SK-N-SH (cell line): ENCODE data around the gene PLXNB1. TPM values are rescaled to one million over a fixed set of nuclear protein-coding genes. Genes with fewer than 3 reads are reported as not detected.
A peak's percentile ranks its signal among the peaks of the same experiment; 100 is the strongest.

ENCODE experiments used
- CTCF ChIA-PET: fragments of 300-600, 350-600 bp; formaldehyde crosslinking; extraction: SDS; loops from one replicate; lab custom pipeline; 2021; lab: Yijun Ruan, JAX
- POLR2A ChIA-PET: fragments of 350-600 bp; sonication (Branson Sonifier 250); formaldehyde crosslinking; extraction: SDS; loops from one replicate; lab custom pipeline; 2020; ENCODE audit warnings: antibody characterized with exemption, inconsistent platforms; lab: Yijun Ruan, JAX
- DNase-seq: peaks from one replicate; pipeline ENCODE4 v3.0.0; 2012
- H2AFZ ChIP-seq: fragments of 200-600 bp; sonication (generic); 2 replicates; pipeline ENCODE4 v1.8.1; 2016; ENCODE audit warnings: antibody characterized with exemption, mild to moderate bottlenecking, low read depth
- H3F3A ChIP-seq: fragments of 200-600 bp; sonication (generic); replicated peaks from 2 replicates; pipeline ENCODE3; 2016; ENCODE audit warnings: antibody characterized with exemption, mild to moderate bottlenecking; ENCODE audit not compliant: insufficient read depth
- H3K27ac ChIP-seq, 2 experiments: fragments of 200-500 bp in 1 of 2; fragments of 200-600 bp in 1 of 2; sonication (Bioruptor generic) in 1 of 2; sonication (generic), shearing (Covaris generic) in 1 of 2; 2 replicates each; pipeline versions ENCODE4 v1.5.1 to v1.6.1; 2014 to 2016; ENCODE audit warnings: low read depth in 2 of 2, inconsistent platforms in 1 of 2, low read length in 1 of 2, mild to moderate bottlenecking in 1 of 2, mixed read lengths in 1 of 2
- H3K27me3 ChIP-seq: fragments of 200-600 bp; sonication (generic), shearing (Covaris generic); 2 replicates; pipeline ENCODE4 v1.6.1; 2016; ENCODE audit warnings: mixed run types; ENCODE audit not compliant: insufficient read depth
- H3K36me3 ChIP-seq, 2 experiments: fragments of 200-500 bp in 1 of 2; fragments of 200-600 bp in 1 of 2; sonication (Bioruptor generic) in 1 of 2; sonication (generic) in 1 of 2; replicated peaks in 1 of 2; 2 replicates each; pipeline versions ENCODE3 to v1.5.1; 2014 to 2016; ENCODE audit warnings: low read length in 1 of 2, mild to moderate bottlenecking in 1 of 2; ENCODE audit not compliant: insufficient read depth in 2 of 2, control insufficient read depth in 1 of 2
- H3K4me1 ChIP-seq, 2 experiments: fragments of 200-500 bp in 1 of 2; fragments of 200-600 bp in 1 of 2; sonication (Bioruptor generic) in 1 of 2; sonication (generic), shearing (Covaris generic) in 1 of 2; 2 replicates each; pipeline versions ENCODE4 v1.5.1 to v1.6.1; 2014 to 2016; ENCODE audit warnings: low read depth in 1 of 2, low read length in 1 of 2, mixed run types in 1 of 2; ENCODE audit not compliant: insufficient read depth in 2 of 2, control insufficient read depth in 1 of 2
- H3K4me2 ChIP-seq: fragments of 200-600 bp; sonication (generic), shearing (Covaris generic); 2 replicates; pipeline ENCODE4 v1.6.1; 2017; ENCODE audit warnings: mixed run types
- H3K4me3 ChIP-seq, 2 experiments: fragments of 200-500 bp in 1 of 2; fragments of 200-600 bp in 1 of 2; sonication (Bioruptor generic) in 1 of 2; sonication (generic), shearing (Covaris generic) in 1 of 2; 2 replicates each; pipeline versions ENCODE4 v1.5.1 to v1.8.1; 2014 to 2016; ENCODE audit warnings: low read depth in 2 of 2, inconsistent platforms in 1 of 2, low read length in 1 of 2, mild to moderate bottlenecking in 1 of 2, mixed read lengths in 1 of 2, moderate library complexity in 1 of 2
- H3K79me2 ChIP-seq: fragments of 200-600 bp; sonication (generic); 2 replicates; pipeline ENCODE4 v1.8.1; 2017; ENCODE audit warnings: mild to moderate bottlenecking; ENCODE audit not compliant: insufficient read depth
- H3K9ac ChIP-seq: fragments of 200-600 bp; sonication (generic); 2 replicates; pipeline ENCODE4 v1.6.1; 2017; ENCODE audit warnings: mixed run types
- H3K9me2 ChIP-seq: fragments of 200-600 bp; sonication (generic); 2 replicates; pipeline ENCODE4 v1.6.1; 2017; ENCODE audit warnings: mixed run types
- H3K9me3 ChIP-seq: fragments of 200-600 bp; sonication (generic); 2 replicates; pipeline ENCODE4 v1.6.1; 2017; ENCODE audit warnings: mixed run types, mild to moderate bottlenecking, moderate library complexity
- H4K20me1 ChIP-seq: fragments of 200-600 bp; sonication (generic); 2 replicates; pipeline ENCODE4 v1.6.1; 2017; ENCODE audit warnings: mild to moderate bottlenecking, mixed run types; ENCODE audit not compliant: insufficient read depth
- CHD2 ChIP-seq: fragments of 150-350 bp; IDR thresholded peaks from 2 replicates; pipeline ENCODE4 v1.6.1; 2018; ENCODE audit warnings: low read length; ENCODE audit not compliant: partially characterized antibody
- CTCF ChIP-seq: fragments of 200-600 bp; sonication (generic); IDR thresholded peaks from 2 replicates; pipeline ENCODE4 v1.6.1; 2017; ENCODE audit warnings: antibody characterized with exemption, mild to moderate bottlenecking, moderate library complexity
- FOSL2 ChIP-seq: IDR thresholded peaks from 2 replicates; pipeline ENCODE4 v1.4.0; 2012; ENCODE audit warnings: low read depth, mild to moderate bottlenecking, moderate library complexity, borderline replicate concordance
- FOXJ3 ChIP-seq: sonication (generic); formaldehyde crosslinking; IDR thresholded peaks from 2 replicates; pipeline ENCODE4 v1.5.1; 2020; ENCODE audit warnings: mild to moderate bottlenecking, missing genetic modification reagents
- FOXM1 ChIP-seq: IDR thresholded peaks from 2 replicates; pipeline ENCODE4 v1.4.0; 2012; ENCODE audit warnings: low read depth, mild to moderate bottlenecking
- GABPA ChIP-seq: IDR thresholded peaks from 2 replicates; pipeline ENCODE4 v1.4.0; 2012; ENCODE audit warnings: low read depth, mild to moderate bottlenecking
- JUND ChIP-seq: IDR thresholded peaks from 2 replicates; pipeline ENCODE4 v1.4.0; 2012
- PBX3 ChIP-seq: IDR thresholded peaks from 2 replicates; pipeline ENCODE4; 2012
- RXRA ChIP-seq: IDR thresholded peaks from 2 replicates; pipeline ENCODE4 v1.4.0; 2012; ENCODE audit warnings: low read depth, mild to moderate bottlenecking, borderline replicate concordance
- SIN3A ChIP-seq: IDR thresholded peaks from 2 replicates; pipeline ENCODE4 v1.6.1; 2012; ENCODE audit warnings: low read depth, mild to moderate bottlenecking, low read length, moderate library complexity, borderline replicate concordance
- TAF1 ChIP-seq: IDR thresholded peaks from 2 replicates; pipeline ENCODE4 v1.6.1; 2012; ENCODE audit warnings: low read depth, mild to moderate bottlenecking, low read length, moderate library complexity, borderline replicate concordance
- TCF12 ChIP-seq: IDR thresholded peaks from 2 replicates; pipeline ENCODE4 v1.4.0; 2012
- USF2 ChIP-seq: fragments of 150-350 bp; IDR thresholded peaks from 2 replicates; pipeline ENCODE4 v1.6.1; 2017; ENCODE audit warnings: antibody characterized with exemption, low read length, low read depth, borderline replicate concordance
- ZBTB33 ChIP-seq: IDR thresholded peaks from 2 replicates; pipeline ENCODE4 v1.4.0; 2012; ENCODE audit warnings: low read depth, borderline replicate concordance
- WGBS: methylation state at CpG from one replicate; pipeline ENCODE4 v1.1.6; 2017; ENCODE audit warnings: low lambda C conversion rate; 5-methylcytosine and 5-hydroxymethylcytosine counted together
- polyA plus RNA-seq, 3 experiments: library from polyadenylated mRNA; depleted of rRNA; stranded (reverse); fragments of >200 nt; gene quantifications; 2 replicates each; pipeline ENCODE4 v1.2.3, GENCODE V29; 2012
- TF ChIP-seq, protein P1 (sequence below): IDR thresholded peaks from 2 replicates; pipeline ENCODE4 v1.4.0; 2012; ENCODE audit warnings: low read depth, borderline replicate concordance

The PLXNB1 gene
- polyA plus RNA-seq, 1 of the 3 experiments (the other 2 are of a cell fraction), result 39.8 TPM

DNA sequence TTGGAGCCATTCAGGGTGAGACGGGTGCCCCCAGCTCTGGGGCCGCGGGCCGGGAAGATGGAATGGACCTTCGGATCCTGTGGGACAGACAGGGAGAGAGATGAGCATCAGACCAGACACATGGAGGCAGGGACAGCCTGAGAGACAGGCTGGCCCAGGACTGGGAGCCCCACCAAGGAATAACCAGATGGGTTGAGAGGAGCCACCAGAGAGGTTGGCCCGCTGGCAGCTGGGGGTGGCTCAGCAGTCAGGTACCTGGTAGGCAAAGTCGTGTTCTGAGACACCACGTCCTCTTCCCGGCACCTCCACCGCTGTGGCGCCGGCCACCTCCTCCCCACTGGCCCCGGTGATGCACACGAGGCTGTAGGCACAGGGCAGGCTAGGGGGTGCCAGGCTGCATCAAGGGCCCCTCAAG, 13.8 kb downstream of the PLXNB1 start:
- CTCF ChIA-PET, result interaction anchor here (1.2 to 14.1 kb wide), 4 partner anchors 16 to 116 kb away, joined by 3 to 156 read pairs (median 32); partner anchors contain the start of gene ATRIP
- peaks cover 0 to 74% of the 10 kb centered on the region in 2 experiments for H3K36me3 ChIP-seq
- no peaks in the 10 kb centered on the region for H3K9me2 ChIP-seq
- no peaks in the 10 kb centered on the region for H3K79me2 ChIP-seq
- no peak for DNase-seq
- no peak overlapping the region for H3K4me2 ChIP-seq
- H2AFZ ChIP-seq, result no peak overlapping the region
- H3K9me3 ChIP-seq, result no peaks in the 10 kb centered on the region
- no peaks in the 10 kb centered on the region for H3F3A ChIP-seq
- no peaks in the 10 kb centered on the region for H3K27me3 ChIP-seq
- 97% methylated on average over 5 of the region's 14 CpGs for WGBS
- TF ChIP-seq RXRA (no peak), ZBTB33 (no peak), GABPA (no peak), PBX3 (no peak), CTCF (no peak), JUND (no peak), USF2 (no peak), FOXJ3 (no peak)
- POLR2A ChIA-PET, result no interaction called here
- H3K4me1 ChIP-seq, result peaks cover 0 to 3% of the 10 kb centered on the region in 2 experiments; a peak in 1 of 4 replicates
- H3K4me3 ChIP-seq, result no peak overlapping the region
- H3K9ac ChIP-seq, result no peak overlapping the region
- H4K20me1 ChIP-seq, result no peaks in the 10 kb centered on the region
- no peak overlapping the region for H3K27ac ChIP-seq

GRCh38 chr3:48415251-48415953, 14.5 kb downstream of the PLXNB1 start:
- Histone ChIP-seq H3K9me3 (no peaks in the 10 kb centered on the region), H3F3A (no peaks in the 10 kb centered on the region), H3K4me1 (no peaks in the 10 kb centered on the region; a peak in 1 of 4 replicates), H3K4me3 (no peak overlapping the region), H2AFZ (no peak overlapping the region), H4K20me1 (no peaks in the 10 kb centered on the region), H3K9me2 (no peaks in the 10 kb centered on the region), H3K9ac (no peak overlapping the region), H3K27ac (no peak overlapping the region), H3K79me2 (no peaks in the 10 kb centered on the region), H3K36me3 (peaks cover 0 to 79% of the 10 kb centered on the region in 2 experiments), H3K4me2 (no peak overlapping the region), H3K27me3 (no peaks in the 10 kb centered on the region)
- WGBS, result 95% methylated on average over 15 of the region's 24 CpGs
- POLR2A ChIA-PET, result interaction anchor here (1.0 kb wide), 1 partner anchor 13 kb away, joined by 4 read pairs; no protein-coding TSS in a partner anchor
- DNase-seq, result peak; percentile 31
- CTCF ChIA-PET, result interaction anchor here (1.2 to 14.1 kb wide), 4 partner anchors 13 to 31 kb away, joined by 3 to 156 read pairs (median 8); partner anchors contain the start of gene ATRIP
- no peak for TF ChIP-seq FOXM1
- TF ChIP-seq RXRA, result no peak
- TF ChIP-seq USF2, result no peak
- no peak for TF ChIP-seq TAF1
- no peak for TF ChIP-seq CHD2
- no peak for TF ChIP-seq FOSL2
- no peak for TF ChIP-seq TCF12
- no peak for TF ChIP-seq ZBTB33
- no peak for TF ChIP-seq SIN3A
- TF ChIP-seq, protein P1, sequence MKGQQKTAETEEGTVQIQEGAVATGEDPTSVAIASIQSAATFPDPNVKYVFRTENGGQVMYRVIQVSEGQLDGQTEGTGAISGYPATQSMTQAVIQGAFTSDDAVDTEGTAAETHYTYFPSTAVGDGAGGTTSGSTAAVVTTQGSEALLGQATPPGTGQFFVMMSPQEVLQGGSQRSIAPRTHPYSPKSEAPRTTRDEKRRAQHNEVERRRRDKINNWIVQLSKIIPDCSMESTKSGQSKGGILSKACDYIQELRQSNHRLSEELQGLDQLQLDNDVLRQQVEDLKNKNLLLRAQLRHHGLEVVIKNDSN, result no peak
